Sigmoid colon (tissue), 4 donors: ENCODE measurements around the gene BAZ1A.
"Not testable (repeated sequence)": the region's sequence is repeated elsewhere in the genome, so short reads cannot be mapped to it uniquely, and the experiment has no call there.

Experiments used
- CTCF ChIP-seq, 4 experiments: fragments of 450-650 bp in 3 of 4; fragments of 200-600 bp in 1 of 4; IDR thresholded peaks; one replicate each; pipeline ENCODE4 v1.5.1; 2016 to 2019; ENCODE audit warnings: antibody characterized with exemption in 4 of 4, mild to moderate bottlenecking in 3 of 4, moderate library complexity in 2 of 4
- POLR2AphosphoS5 ChIP-seq, 4 donors: sonication (generic); formaldehyde crosslinking; IDR thresholded peaks; one replicate each; pipeline ENCODE4 v1.6.1; 2017; ENCODE audit warnings: antibody characterized with exemption in 4 of 4

GRCh38 chr14:34737079-34737478, 138.1 kb downstream of the BAZ1A start:
- TF ChIP-seq CTCF, POLR2AphosphoS5 (IDR thresholded peaks at IDR 0.05): not testable (repeated sequence)
